GM11168 (cell line): ENCODE data around the gene RSPRY1.
"Not testable (repeated sequence)": the region's sequence is repeated elsewhere in the genome, so short reads cannot be mapped to it uniquely, and the experiment has no call there.

Source experiments
- in situ Hi-C: fragments of 300-500 bp; cut with MboI; formaldehyde crosslinking; loops from one replicate; pipeline ENCODE4 v1.12.0; 2022; ENCODE audit warnings: low sequenced_read_pairs; ENCODE audit not compliant: unreplicated experiment

RSPRY1 gene

GRCh38 chr16:57266531-57267260 lies 80.6 kb downstream of the RSPRY1 start:
- in situ Hi-C loops: no loop called here

- in situ Hi-C loops: not testable (repeated sequence)
Measured at GRCh38 chr16:57267343-57267742, 81.2 kb downstream of the RSPRY1 start.

DNA sequence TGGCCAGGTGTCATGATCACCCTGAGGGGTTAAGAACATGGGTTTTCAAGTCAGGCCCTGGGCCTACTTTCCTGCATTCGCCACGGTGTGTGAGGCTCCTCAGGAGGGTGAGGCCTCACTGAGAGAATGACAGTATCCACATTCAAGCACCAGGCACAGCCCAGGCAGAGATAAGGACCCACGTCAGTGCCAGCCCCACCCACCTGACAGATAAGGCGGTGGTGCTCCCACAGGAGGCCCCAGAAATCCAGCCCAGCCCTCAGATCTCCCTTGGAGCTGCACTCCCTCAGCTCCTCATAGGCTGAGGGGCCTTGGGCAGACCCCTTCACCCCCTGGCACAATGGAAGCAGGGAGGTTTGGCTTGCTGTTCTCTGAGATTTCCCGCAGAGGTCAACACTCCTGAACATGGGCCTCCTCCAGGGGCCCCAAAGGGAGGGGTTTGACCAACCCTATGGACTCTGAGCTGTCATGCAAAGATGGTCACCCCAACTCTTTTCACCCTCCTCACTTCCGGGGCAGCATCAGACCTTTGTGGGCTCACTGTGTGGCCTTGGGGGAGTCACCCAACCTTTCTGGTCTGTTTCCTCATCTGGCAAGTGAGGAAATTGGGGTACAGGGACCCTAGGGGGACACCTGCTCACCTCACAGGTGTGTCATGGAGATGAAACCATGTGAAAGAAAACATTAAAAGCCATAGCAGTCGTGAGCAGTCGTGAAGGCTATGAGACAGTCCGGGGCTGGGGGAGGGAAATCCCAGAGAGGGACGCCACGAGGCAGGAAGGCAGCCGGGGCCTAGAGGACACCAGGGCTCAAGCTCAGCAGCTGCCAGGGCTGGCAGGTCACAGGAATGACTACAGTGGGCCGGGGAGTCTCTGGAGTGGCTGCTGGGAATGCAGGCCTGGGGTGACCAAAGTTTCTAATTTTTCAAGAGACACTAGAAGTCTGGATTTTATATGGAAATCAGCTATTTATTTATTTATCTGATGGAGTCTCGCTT lies 83.0 kb downstream of the RSPRY1 start:
- in situ Hi-C loops: no loop called here

- in situ Hi-C loops: no loop called here
Measured at GRCh38 chr16:57270221-57271062, 84.3 kb downstream of the RSPRY1 start.

- in situ Hi-C loops: no loop called here
Measured at GRCh38 chr16:57271063-57271345, 84.9 kb downstream of the RSPRY1 start.

DNA sequence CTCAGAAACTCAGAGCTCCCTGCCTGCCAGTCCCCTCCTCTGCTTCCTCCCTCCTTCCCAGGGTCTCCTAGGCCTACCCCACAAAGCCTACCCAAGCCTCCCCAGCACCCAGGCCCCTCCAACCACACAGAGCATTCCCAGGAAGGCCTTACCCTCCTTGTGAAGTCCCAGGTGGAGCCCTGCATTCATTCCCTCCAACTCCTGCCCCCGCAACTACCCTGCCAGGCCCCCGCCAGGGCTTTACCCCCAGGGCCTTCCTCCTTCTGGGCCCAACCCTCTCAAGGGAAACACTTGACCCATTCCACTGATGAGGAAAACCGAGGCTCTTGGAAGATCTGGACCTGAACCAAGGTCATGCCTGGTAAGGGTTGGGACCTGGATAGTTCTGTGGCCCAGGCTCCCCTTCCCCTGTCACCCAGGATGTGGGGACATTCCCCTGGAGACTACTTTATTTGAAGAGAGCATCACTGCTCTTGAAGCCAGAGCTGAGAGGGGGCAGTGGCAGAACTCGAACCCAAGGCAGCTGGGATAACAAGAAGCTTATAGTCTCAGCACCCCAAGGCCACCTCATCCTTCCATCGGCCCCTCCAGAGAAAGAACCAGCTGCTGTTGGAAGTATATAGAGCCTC lies 85.9 kb downstream of the RSPRY1 start:
- in situ Hi-C loops: no loop called here

GRCh38 chr16:57273359-57273758 lies 87.2 kb downstream of the RSPRY1 start:
- in situ Hi-C loops: no loop called here

- in situ Hi-C loops: no loop called here
Measured at GRCh38 chr16:57273826-57274225, 87.7 kb downstream of the RSPRY1 start.

- in situ Hi-C loops: not testable (repeated sequence)
Measured at GRCh38 chr16:57275946-57276345, 89.8 kb downstream of the RSPRY1 start.

DNA sequence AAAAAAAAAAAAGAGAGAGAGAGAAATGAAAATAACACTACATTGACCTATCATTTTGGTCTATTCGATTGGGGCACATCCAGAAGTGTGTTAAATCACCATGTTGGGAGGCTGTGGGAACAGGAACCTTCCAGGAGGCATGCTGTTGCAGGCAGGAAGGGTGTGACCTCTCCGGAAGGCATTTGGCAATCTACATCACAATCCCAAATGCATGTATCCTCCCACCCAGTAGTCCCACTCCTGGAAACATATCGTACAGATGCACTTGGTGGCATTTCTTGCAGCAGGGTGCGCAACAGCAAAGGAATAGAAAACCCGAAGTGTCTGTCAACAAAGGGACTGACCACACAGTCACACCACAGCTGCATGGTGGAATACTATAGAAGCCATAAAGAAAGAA lies 90.5 kb downstream of the RSPRY1 start:
- in situ Hi-C loops: no loop called here

DNA sequence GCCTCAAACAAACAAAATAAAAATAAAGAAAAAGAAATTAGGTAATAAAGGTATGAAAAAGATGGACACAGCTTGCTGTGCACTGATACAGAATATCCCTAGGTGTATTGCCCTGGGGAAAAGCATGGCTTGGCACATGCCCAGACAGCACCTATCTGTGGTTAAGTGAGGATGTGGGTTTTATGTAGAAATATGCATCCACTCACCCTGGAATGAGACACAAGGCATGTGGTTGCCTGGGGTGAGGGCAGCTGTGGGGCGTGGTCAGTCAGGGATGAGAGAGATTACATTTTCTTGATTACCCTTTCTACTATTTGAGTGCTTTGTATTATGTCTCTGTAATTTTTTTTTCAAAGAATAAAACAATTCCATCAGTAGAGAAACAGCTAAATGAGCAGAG lies 91.5 kb downstream of the RSPRY1 start:
- in situ Hi-C loops: no loop called here

DNA sequence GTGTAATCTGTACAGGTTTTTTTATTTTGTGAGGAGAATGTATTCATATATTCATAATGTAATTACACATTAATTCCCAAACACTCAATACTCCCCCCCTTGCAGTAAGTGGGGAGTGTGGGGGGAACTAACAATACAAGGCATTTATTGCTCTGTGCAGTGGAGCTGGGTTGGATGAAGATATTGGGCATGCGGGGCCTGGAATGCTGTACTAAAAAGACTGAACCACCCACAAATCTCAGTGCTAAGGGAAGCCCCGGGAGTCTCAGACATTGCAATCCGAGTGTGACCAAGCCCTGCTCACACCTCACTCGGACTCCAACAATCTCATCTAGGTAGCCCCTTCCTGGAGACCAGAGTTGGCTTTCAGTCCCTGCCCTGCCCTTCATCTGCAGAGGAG lies 92.4 kb downstream of the RSPRY1 start:
- in situ Hi-C loops: no loop called here

GRCh38 chr16:57279780-57280638 lies 93.9 kb downstream of the RSPRY1 start:
- in situ Hi-C loops: no loop called here

DNA sequence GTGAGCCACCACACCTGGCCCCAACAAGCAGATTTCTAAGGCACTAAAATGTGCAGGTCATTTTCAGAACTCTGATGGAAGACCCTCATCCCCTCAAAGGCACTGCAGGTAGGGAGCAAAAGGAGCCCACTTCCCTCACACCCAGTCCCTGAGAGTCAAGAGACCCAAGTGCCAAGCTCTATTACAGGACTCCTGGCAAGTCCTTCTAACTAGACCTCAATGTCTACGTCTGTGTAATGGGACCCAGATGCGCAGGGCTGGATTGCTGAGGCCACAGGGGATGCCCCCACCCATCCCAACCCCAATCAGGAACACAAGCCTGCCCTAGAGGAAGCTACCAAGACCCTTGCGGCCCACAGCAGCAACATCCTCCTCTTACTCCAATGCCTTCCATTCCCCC lies 95.7 kb downstream of the RSPRY1 start:
- in situ Hi-C loops: no loop called here

DNA sequence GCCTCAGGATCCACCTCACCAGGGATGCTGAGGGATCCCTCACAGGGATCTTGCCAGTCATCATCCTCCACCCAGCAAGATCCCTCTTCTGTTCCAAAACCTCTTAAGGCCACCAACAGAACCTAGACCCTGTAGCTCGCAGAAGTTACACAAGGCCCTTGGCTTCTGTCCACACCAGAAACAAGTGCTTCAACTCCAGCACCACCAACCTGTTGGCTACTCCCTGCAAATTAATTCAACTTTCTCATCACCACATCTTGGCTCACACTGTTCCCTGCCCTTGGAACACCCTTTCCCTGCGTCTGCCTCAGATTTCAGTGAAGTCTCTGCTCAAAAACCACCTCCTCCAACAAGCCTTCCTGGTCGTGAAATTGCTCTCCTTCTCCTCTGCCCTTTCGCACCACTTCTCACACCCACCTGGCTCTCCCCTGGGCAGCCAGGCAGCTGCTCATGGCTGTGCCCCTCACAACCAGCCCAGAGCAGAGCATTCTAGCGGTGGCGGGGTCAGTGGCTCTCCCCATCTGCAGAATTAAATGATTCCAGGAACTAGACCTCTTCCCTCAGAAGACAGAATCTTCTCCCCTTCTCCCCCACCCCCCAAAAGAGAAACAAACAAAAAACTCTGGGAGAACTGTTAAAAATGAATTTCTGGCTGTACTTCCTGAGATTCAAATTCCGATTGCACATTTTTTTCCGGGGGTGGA lies 96.5 kb downstream of the RSPRY1 start:
- in situ Hi-C loops: no loop called here

DNA sequence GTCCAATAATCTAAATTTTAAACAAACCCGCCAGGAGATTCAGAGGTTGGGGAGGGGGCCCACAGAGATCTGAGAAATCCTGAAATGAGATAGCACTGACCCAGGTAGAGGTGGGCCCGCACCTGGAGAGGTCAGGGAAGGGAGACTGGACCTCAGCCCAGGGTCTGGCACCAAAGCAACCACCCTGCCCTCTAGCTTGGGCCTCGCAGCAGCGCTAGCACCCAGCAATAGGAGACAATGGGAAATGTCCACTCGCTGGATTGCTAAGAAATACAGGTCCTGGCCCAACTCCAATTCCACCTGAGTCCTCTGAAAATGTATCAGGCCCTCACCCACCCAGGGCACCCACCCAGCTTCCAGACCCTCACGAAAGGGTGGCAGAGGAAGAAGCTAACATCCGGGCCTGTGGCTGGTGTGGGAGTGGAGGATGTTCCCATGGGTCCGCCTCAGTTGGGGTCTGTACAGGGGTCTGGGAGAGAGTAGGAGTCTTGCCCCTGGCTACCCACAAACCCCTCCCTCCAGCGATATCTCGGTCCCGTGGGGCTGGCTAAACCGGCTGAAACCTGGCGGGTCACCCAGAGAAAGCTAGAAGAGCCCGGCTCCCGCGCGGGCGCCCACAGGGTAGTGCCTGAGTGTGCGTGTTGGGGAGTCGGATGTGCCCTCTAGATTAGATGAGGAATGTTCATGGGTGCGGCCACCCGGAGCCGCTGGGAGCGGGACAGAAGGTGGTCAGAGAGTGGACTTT lies 97.3 kb downstream of the RSPRY1 start:
- in situ Hi-C loops: no loop called here

GRCh38 chr16:57283959-57284208 lies 97.8 kb downstream of the RSPRY1 start:
- in situ Hi-C loops: no loop called here

DNA sequence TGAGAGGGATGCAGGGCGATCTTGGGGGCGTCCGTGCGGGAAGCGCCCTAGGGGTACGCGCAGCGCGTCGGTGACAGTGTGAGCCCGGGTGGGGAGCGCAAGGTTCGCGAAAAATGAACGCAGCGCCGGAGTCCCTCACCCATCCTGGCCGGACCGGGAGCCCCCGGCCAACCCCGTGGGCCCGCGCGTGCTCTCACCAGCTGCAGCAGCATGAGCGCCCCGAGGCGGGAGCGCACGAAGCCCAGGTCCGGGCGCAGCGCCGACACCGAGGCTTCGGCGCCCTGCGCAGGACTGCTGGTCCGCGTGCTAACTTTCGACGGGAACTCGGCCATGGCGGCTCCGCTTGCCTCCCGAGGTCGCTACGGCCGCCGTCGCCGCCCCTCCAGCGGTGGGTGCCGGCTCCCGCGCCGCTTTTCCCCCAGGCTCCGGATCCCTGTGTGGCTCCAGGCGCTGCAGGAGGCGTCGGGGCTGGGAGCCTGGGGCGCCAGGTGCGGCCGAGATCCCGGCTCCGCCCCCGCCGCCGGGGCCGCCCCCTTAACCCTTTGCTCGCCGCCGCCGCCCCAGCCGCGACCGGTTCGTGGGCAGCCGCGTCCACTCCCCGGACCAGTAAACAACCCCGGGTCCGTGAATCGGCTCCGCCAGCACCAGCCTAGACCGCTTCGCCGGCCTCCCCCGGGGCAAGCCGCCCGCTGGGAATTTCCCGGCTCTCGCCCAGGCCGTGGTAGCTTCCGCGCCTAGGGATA lies 98.3 kb downstream of the RSPRY1 start, which contains the start of gene PLLP:
TSS of gene PLLP (minus strand) at position 464 of the 743 bp plus-strand sequence. CDS start at position 332, 132 bp downstream.
- in situ Hi-C loops: no loop called here
